K562 (cell line): ENCODE measurements around the gene TXNL4A. TPM values are rescaled to one million over a fixed set of nuclear protein-coding genes. Genes with fewer than 3 reads are reported as not detected.

ENCODE experiments used
- ATAC-seq: fragments of 200-7000 bp; cut with Tn5 transposase; 3 replicates; pipeline ENCODE4 v1.9.1; 2020; ENCODE audit warnings: moderate library complexity
- BruUV-seq: library from RNA; stranded (reverse); fragments of 400-500 nt; replicated peaks from 2 replicates; lab custom pipeline; 2021; lab: Mats Ljungman, UMichigan
- CTCF ChIA-PET: fragments of 300-600 bp; formaldehyde crosslinking; extraction: SDS; loops from one replicate; lab custom pipeline; 2021; ENCODE audit warnings: low intra/inter-chr PET ratio; lab: Yijun Ruan, JAX
- POLR2A ChIA-PET: fragments of 300-600, 350-650 bp; sonication (Branson Sonifier 250); formaldehyde crosslinking; extraction: SDS; loops from one replicate; lab custom pipeline; 2021; ENCODE audit warnings: antibody characterized with exemption, inconsistent platforms; lab: Yijun Ruan, JAX
- DNase-seq, 4 experiments: peaks; one replicate each; pipeline versions ENCODE4 v3.0.0 to v3.0.0-alpha.2; 2011 to 2018; ENCODE audit warnings: low spot score in 3 of 4, mixed read lengths in 3 of 4; ENCODE audit errors: extremely low read depth in 1 of 4
- FAIRE-seq: peaks from 2 replicates; lab custom pipeline; 2011; peaks lifted over from hg19 to GRCh38; lab: Jason Lieb, UNC
- H2AFZ ChIP-seq: 2 replicates; pipeline ENCODE4 v1.6.0; 2011; ENCODE audit warnings: low read depth, low read length, control low read depth, inconsistent platforms
- H3K27ac ChIP-seq: fragments of 200-600 bp; 3 replicates; pipeline ENCODE4 v1.8.0; 2011; ENCODE audit warnings: low read depth, mild to moderate bottlenecking, control low read depth, inconsistent platforms, low read length, moderate library complexity, mixed read lengths; ENCODE audit errors: extremely low read depth
- H3K27me3 ChIP-seq, 2 experiments: fragments of 300-600 bp in 1 of 2; 2 replicates in 1 of 2; 3 replicates in 1 of 2; pipeline versions ENCODE4 v1.6.0 to v1.8.0; 2011; ENCODE audit warnings: inconsistent platforms in 2 of 2, low read length in 2 of 2, mild to moderate bottlenecking in 1 of 2, mixed read lengths in 1 of 2, moderate library complexity in 1 of 2; ENCODE audit not compliant: control insufficient read depth in 2 of 2, insufficient read depth in 2 of 2
- H3K36me3 ChIP-seq: fragments of 300-600 bp; 3 replicates; pipeline ENCODE4 v1.8.0; 2011; ENCODE audit warnings: mild to moderate bottlenecking, low read length, inconsistent platforms; ENCODE audit not compliant: control insufficient read depth, insufficient read depth
- H3K4me1 ChIP-seq, 2 experiments: fragments of 200-600 bp in 1 of 2; replicated peaks in 1 of 2; 2 replicates in 1 of 2; 3 replicates in 1 of 2; pipeline versions ENCODE4 v1.5.1 to v1.8.0; 2011; ENCODE audit warnings: inconsistent platforms in 2 of 2, low read length in 2 of 2, mild to moderate bottlenecking in 1 of 2, mixed read lengths in 1 of 2, moderate library complexity in 1 of 2; ENCODE audit not compliant: control insufficient read depth in 2 of 2, insufficient read depth in 2 of 2
- H3K4me2 ChIP-seq: 2 replicates; pipeline ENCODE4 v1.6.1; 2011; ENCODE audit warnings: low read length, control low read depth, inconsistent platforms, mixed read lengths; ENCODE audit not compliant: insufficient read depth
- H3K4me3 ChIP-seq: fragments of 200-600 bp; sonication (generic), shearing (Covaris generic); 2 replicates; pipeline ENCODE4 v1.5.1; 2016; ENCODE audit warnings: control low read depth, inconsistent platforms
- H3K79me2 ChIP-seq: fragments of 200-600 bp; 3 replicates; pipeline ENCODE4 v1.8.0; 2011; ENCODE audit warnings: low read length, inconsistent platforms; ENCODE audit not compliant: control insufficient read depth, insufficient read depth
- H3K9ac ChIP-seq, 2 experiments: 2 replicates each; pipeline versions ENCODE4 v1.6.0 to v1.6.1; 2011; ENCODE audit warnings: low read depth in 2 of 2, low read length in 2 of 2, control low read depth in 1 of 2, inconsistent platforms in 1 of 2, mild to moderate bottlenecking in 1 of 2, mixed read lengths in 1 of 2; ENCODE audit not compliant: insufficient read depth in 1 of 2
- H3K9me1 ChIP-seq: one replicate; pipeline ENCODE4 v1.6.0; 2011; ENCODE audit warnings: inconsistent platforms, mild to moderate bottlenecking, low read length, moderate library complexity; ENCODE audit not compliant: control insufficient read depth, insufficient read depth
- H3K9me3 ChIP-seq: replicated peaks from 2 replicates; pipeline ENCODE4 v1.5.1; 2011; ENCODE audit warnings: low read depth, low read length, inconsistent platforms; ENCODE audit not compliant: control insufficient read depth, insufficient read depth
- H4K20me1 ChIP-seq: replicated peaks from 2 replicates; pipeline ENCODE4 v1.6.1; 2011; ENCODE audit warnings: low read length, inconsistent platforms, mixed read lengths; ENCODE audit not compliant: control insufficient read depth, insufficient read depth
- HSF4 ChIP-seq: fragments of 250-450 bp; sonication (Bioruptor Pico); IDR thresholded peaks from 2 replicates; pipeline ENCODE4 v2.1.2; 2022; ENCODE audit warnings: mild to moderate bottlenecking, moderate library complexity, borderline replicate concordance
- ILK ChIP-seq: fragments of 450-650 bp; IDR thresholded peaks from 2 replicates; pipeline ENCODE4 v1.6.1; 2016; ENCODE audit warnings: missing genetic modification characterization, low read depth, mild to moderate bottlenecking, missing compliant biosample characterization, moderate library complexity, borderline replicate concordance
- KAT2B ChIP-seq: IDR thresholded peaks from one replicate; pipeline ENCODE4 v1.6.1; 2012; ENCODE audit warnings: low read depth, mild to moderate bottlenecking, control low read depth, inconsistent platforms, low read length, moderate library complexity
- POLR2G ChIP-seq: fragments of 200-400 bp; formaldehyde crosslinking; IDR thresholded peaks from 2 replicates; pipeline ENCODE4 v1.6.1; 2017; ENCODE audit warnings: low read depth, mild to moderate bottlenecking, antibody characterized with exemption, low read length, moderate library complexity
- PRPF4 ChIP-seq: fragments of 200-400 bp; formaldehyde crosslinking; IDR thresholded peaks from one replicate; pipeline ENCODE4 v1.6.1; 2017; ENCODE audit warnings: low read length, low read depth, mild to moderate bottlenecking; ENCODE audit not compliant: insufficient read depth, poor library complexity, severe bottlenecking
- TAF1 ChIP-seq: IDR thresholded peaks from 2 replicates; pipeline ENCODE4 v1.6.1; 2011; ENCODE audit warnings: mild to moderate bottlenecking, low read length, moderate library complexity; ENCODE audit not compliant: insufficient read depth, control insufficient read depth, severe bottlenecking; ENCODE audit errors: extremely low read depth
- ZKSCAN8 ChIP-seq: fragments of 200-800 bp; sonication (Bioruptor generic); IDR thresholded peaks from 2 replicates; pipeline ENCODE4 v1.6.1; 2016; ENCODE audit warnings: missing genetic modification characterization, missing compliant biosample characterization
- WGBS: fragments of 100-300 bp; shearing (Covaris generic); methylation state at CpG from one replicate; pipeline ENCODE4 v1.1.6; 2016; ENCODE audit warnings: low coverage, mixed read lengths; ENCODE audit not compliant: insufficient coverage; ENCODE audit errors: missing lambda C conversion rate; 5-methylcytosine and 5-hydroxymethylcytosine counted together
- in situ Hi-C: fragments of 300-500 bp; cut with MboI; formaldehyde crosslinking; loops from 4 replicates; pipeline ENCODE4 v1.15.0; 2018; ENCODE audit warnings: inconsistent platforms, mixed read lengths
- intact Hi-C: fragments of 100-400 bp; cut with micrococcal nuclease; formaldehyde crosslinking; loops from 2 replicates; pipeline ENCODE4 v1.14.2; 2022
- polyA plus RNA-seq, 8 experiments: library from polyadenylated mRNA; depleted of rRNA in 4 of 8; stranded (reverse) in 5 of 8; unstranded in 3 of 8; fragments of >200 nt; fragmentation: Nextera tagmentation in 2 of 8; fragmentation: Illumina TruSeq in 1 of 8; extraction: Ambion mirVana in 2 of 8; extraction: Trizol in 1 of 8; gene quantifications; 2 replicates each; pipeline versions ENCODE4 v1.2.1 to v1.2.3, GENCODE V29; 2011 to 2014; ENCODE audit warnings: inconsistent platforms in 1 of 8, missing spikeins in 1 of 8
- total RNA-seq, 7 experiments: library from RNA; depleted of rRNA in 6 of 7; stranded (reverse); fragments of >200 nt in 6 of 7; fragmentation: Illumina TruSeq in 2 of 7; extraction: Trizol in 2 of 7; gene quantifications; 2 replicates each; pipeline versions ENCODE4 v1.2.1 to v1.2.3, GENCODE V29; 2011 to 2021; ENCODE audit warnings: low replicate concordance in 1 of 7

TXNL4A gene
- total and polyA plus RNA-seq, 9 of the 15 experiments (the other 6 are each of a cell fraction or from before 2014, with no cell fraction given): 27.0 to 132 (median 87.5) TPM

GRCh38 chr18:79944746-79945117 is 43.6 kb downstream of the TXNL4A start (continued):
- TF ChIP-seq HSF4 (CRISPR knock-in tag) (no peak), TAF1 (no peak), ILK (no peak), ZKSCAN8 (CRISPR knock-in tag) (no peak), PRPF4 (no peak)
- TF ChIP-seq, all 486 proteins: peak for 0

GRCh38 chr18:79944126-79944731 is 44.1 kb downstream of the TXNL4A start:
- TF ChIP-seq POLR2G (0 out of 2 replicates have a peak, but pooled peaks have one; percentile 3), KAT2B (no peak)
- Histone ChIP-seq H2AFZ (no peak overlapping the region), H3K9me1 (no peaks in the 10 kb centered on the region), H3K27me3 (no peaks in the 10 kb centered on the region), H3K36me3 (peaks cover 4% of the 10 kb centered on the region), H3K4me1 (peaks cover 6 to 37% of the 10 kb centered on the region in 2 experiments; a peak in 4 of 5 replicates), H3K4me2 (no peak overlapping the region), H4K20me1 (peaks cover 16% of the 10 kb centered on the region), H3K79me2 (no peaks in the 10 kb centered on the region), H3K9ac (peak overlapping the region in 1 of 2 experiments; percentile 35; a peak in 1 of 4 replicates), H3K9me3 (no peaks in the 10 kb centered on the region), H3K27ac (no peak overlapping the region), H3K4me3 (no peak overlapping the region)
- no peak for FAIRE-seq
- ChIA-PET POLR2A (no interaction called here), CTCF (no interaction called here)
- BruUV-seq: no TSS peak
- intact Hi-C loops (no loop called here), in situ Hi-C loops (no loop called here)
- ATAC-seq: peak; percentile 50
- DNase-seq: no peak
- WGBS: 71% methylated on average over 6 of the region's 11 CpGs
